WTC11 (cell line): ENCODE measurements around the gene OLIG1.

ENCODE experiments used
- FOXJ3 ChIP-seq: sonication (generic); formaldehyde crosslinking; IDR thresholded peaks from 2 replicates; pipeline ENCODE4 v1.9.0; 2021; ENCODE audit warnings: missing genetic modification reagents, mild to moderate bottlenecking, borderline replicate concordance
- GABPB1 ChIP-seq: sonication (generic); formaldehyde crosslinking; IDR thresholded peaks from 2 replicates; pipeline ENCODE4 v1.8.1; 2023; ENCODE audit warnings: mild to moderate bottlenecking, missing genetic modification reagents
- JAZF1 ChIP-seq: fragments of 250-450 bp; sonication (Bioruptor Pico); IDR thresholded peaks from 2 replicates; pipeline ENCODE4 v1.9.0; 2021; ENCODE audit warnings: moderate library complexity, mild to moderate bottlenecking, inconsistent platforms
- NFYB ChIP-seq: sonication (generic); formaldehyde crosslinking; conservative IDR thresholded peaks from 2 replicates; pipeline ENCODE4 v1.8.0; 2022; ENCODE audit warnings: low read depth, missing genetic modification reagents
- ZNF512 ChIP-seq: sonication (generic); formaldehyde crosslinking; IDR thresholded peaks from 2 replicates; pipeline ENCODE4 v1.8.1; 2022; ENCODE audit warnings: missing genetic modification reagents, borderline replicate concordance
- TF ChIP-seq, protein P1 (sequence below): fragments of 200-600 bp; IDR thresholded peaks from 2 replicates; pipeline ENCODE4 v1.8.0; 2022; ENCODE audit warnings: antibody characterized with exemption

DNA sequence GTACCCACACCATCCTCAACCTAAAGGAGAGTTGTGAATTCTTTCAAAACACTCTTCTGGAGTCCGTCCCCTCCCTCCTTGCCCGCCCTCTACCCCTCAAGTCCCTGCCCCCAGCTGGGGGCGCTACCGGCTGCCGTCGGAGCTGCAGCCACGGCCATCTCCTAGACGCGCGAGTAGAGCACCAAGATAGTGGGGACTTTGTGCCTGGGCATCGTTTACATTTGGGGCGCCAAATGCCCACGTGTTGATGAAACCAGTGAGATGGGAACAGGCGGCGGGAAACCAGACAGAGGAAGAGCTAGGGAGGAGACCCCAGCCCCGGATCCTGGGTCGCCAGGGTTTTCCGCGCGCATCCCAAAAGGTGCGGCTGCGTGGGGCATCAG, 44.8 kb upstream of the OLIG1 start:
- TF ChIP-seq NFYB: no peak
- TF ChIP-seq GABPB1: no peak
- TF ChIP-seq, protein P1, sequence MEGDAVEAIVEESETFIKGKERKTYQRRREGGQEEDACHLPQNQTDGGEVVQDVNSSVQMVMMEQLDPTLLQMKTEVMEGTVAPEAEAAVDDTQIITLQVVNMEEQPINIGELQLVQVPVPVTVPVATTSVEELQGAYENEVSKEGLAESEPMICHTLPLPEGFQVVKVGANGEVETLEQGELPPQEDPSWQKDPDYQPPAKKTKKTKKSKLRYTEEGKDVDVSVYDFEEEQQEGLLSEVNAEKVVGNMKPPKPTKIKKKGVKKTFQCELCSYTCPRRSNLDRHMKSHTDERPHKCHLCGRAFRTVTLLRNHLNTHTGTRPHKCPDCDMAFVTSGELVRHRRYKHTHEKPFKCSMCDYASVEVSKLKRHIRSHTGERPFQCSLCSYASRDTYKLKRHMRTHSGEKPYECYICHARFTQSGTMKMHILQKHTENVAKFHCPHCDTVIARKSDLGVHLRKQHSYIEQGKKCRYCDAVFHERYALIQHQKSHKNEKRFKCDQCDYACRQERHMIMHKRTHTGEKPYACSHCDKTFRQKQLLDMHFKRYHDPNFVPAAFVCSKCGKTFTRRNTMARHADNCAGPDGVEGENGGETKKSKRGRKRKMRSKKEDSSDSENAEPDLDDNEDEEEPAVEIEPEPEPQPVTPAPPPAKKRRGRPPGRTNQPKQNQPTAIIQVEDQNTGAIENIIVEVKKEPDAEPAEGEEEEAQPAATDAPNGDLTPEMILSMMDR: no peak
- TF ChIP-seq FOXJ3 (CRISPR knock-in tag): no peak
- no peak for TF ChIP-seq ZNF512 (CRISPR knock-in tag)
- no peak for TF ChIP-seq JAZF1 (CRISPR knock-in tag)
